Measurements from ENCODE around the gene TPK1. TPM values are rescaled to one million over a fixed set of nuclear protein-coding genes. Genes with fewer than 3 reads are reported as not detected.

TPK1 gene
- polyA plus RNA-seq, 6 donors from 2014 or later = 29.0 to 43.8 (median 38.3) TPM

- DNase-seq = no peak
- no peaks in the 10 kb centered on the region for H3K9me3 Mint-ChIP-seq
Observed at GRCh38 chr7:144403649-144404061, 432.2 kb downstream of the TPK1 start, which contains the start of gene NOBOX. Gene NOBOX (minus strand): TSS chr7:144403693.

GRCh38 chr7:144403102-144403501 is 432.8 kb downstream of the TPK1 start:
- Mint-ChIP-seq H3K4me3 (no peak overlapping the region), H3K36me3 (no peaks in the 10 kb centered on the region), H3K27ac (no peak overlapping the region), H3K9me3 (no peaks in the 10 kb centered on the region), H3K27me3 (peaks cover 13 to 50% (median 39%) of the 10 kb centered on the region in 3 donors), H3K4me1 (peaks cover 0 to under 1% (median 0%) of the 10 kb centered on the region in 3 donors)
- DNase-seq = no peak
- ATAC-seq (ENCODE audit: low read depth in 2 of 2) = no peak

More at GRCh38 chr7:144403649-144404061, 432.2 kb downstream of the TPK1 start, which contains the start of gene NOBOX:
- no peak within 1 kb of the TSS for H3K4me3 Mint-ChIP-seq
- H3K27ac Mint-ChIP-seq = no peak within 1 kb of the TSS
- no peaks in the 10 kb centered on the region for H3K36me3 Mint-ChIP-seq
- no peak for ATAC-seq (ENCODE audit: low read depth in 2 of 2)
- H3K27me3 Mint-ChIP-seq = peaks cover 19 to 50% (median 34%) of the 10 kb centered on the region in 3 donors
- peaks cover 0 to 3% (median 0%) of the 10 kb centered on the region in 3 donors for H3K4me1 Mint-ChIP-seq
